SK-N-SH (cell line): ENCODE measurements around the gene SP3. TPM values are rescaled to one million over a fixed set of nuclear protein-coding genes. Genes with fewer than 3 reads are reported as not detected.
"Not testable (repeated sequence)": the region's sequence is repeated elsewhere in the genome, so short reads cannot be mapped to it uniquely, and the experiment has no call there.

ENCODE experiments used
- CTCF ChIA-PET: fragments of 300-600, 350-600 bp; formaldehyde crosslinking; extraction: SDS; loops from one replicate; lab custom pipeline; 2021; lab: Yijun Ruan, JAX
- POLR2A ChIA-PET: fragments of 350-600 bp; sonication (Branson Sonifier 250); formaldehyde crosslinking; extraction: SDS; loops from one replicate; lab custom pipeline; 2020; ENCODE audit warnings: antibody characterized with exemption, inconsistent platforms; lab: Yijun Ruan, JAX
- DNase-seq: peaks from one replicate; pipeline ENCODE4 v3.0.0; 2012
- H2AFZ ChIP-seq: fragments of 200-600 bp; sonication (generic); 2 replicates; pipeline ENCODE4 v1.8.1; 2016; ENCODE audit warnings: antibody characterized with exemption, mild to moderate bottlenecking, low read depth
- H3F3A ChIP-seq: fragments of 200-600 bp; sonication (generic); replicated peaks from 2 replicates; pipeline ENCODE3; 2016; ENCODE audit warnings: antibody characterized with exemption, mild to moderate bottlenecking; ENCODE audit not compliant: insufficient read depth
- H3K27ac ChIP-seq, 2 experiments: fragments of 200-500 bp in 1 of 2; fragments of 200-600 bp in 1 of 2; sonication (Bioruptor generic) in 1 of 2; sonication (generic), shearing (Covaris generic) in 1 of 2; 2 replicates each; pipeline versions ENCODE4 v1.5.1 to v1.6.1; 2014 to 2016; ENCODE audit warnings: low read depth in 2 of 2, inconsistent platforms in 1 of 2, low read length in 1 of 2, mild to moderate bottlenecking in 1 of 2, mixed read lengths in 1 of 2
- H3K27me3 ChIP-seq: fragments of 200-600 bp; sonication (generic), shearing (Covaris generic); 2 replicates; pipeline ENCODE4 v1.6.1; 2016; ENCODE audit warnings: mixed run types; ENCODE audit not compliant: insufficient read depth
- H3K36me3 ChIP-seq, 2 experiments: fragments of 200-500 bp in 1 of 2; fragments of 200-600 bp in 1 of 2; sonication (Bioruptor generic) in 1 of 2; sonication (generic) in 1 of 2; replicated peaks in 1 of 2; 2 replicates each; pipeline versions ENCODE3 to v1.5.1; 2014 to 2016; ENCODE audit warnings: low read length in 1 of 2, mild to moderate bottlenecking in 1 of 2; ENCODE audit not compliant: insufficient read depth in 2 of 2, control insufficient read depth in 1 of 2
- H3K4me1 ChIP-seq, 2 experiments: fragments of 200-500 bp in 1 of 2; fragments of 200-600 bp in 1 of 2; sonication (Bioruptor generic) in 1 of 2; sonication (generic), shearing (Covaris generic) in 1 of 2; 2 replicates each; pipeline versions ENCODE4 v1.5.1 to v1.6.1; 2014 to 2016; ENCODE audit warnings: low read depth in 1 of 2, low read length in 1 of 2, mixed run types in 1 of 2; ENCODE audit not compliant: insufficient read depth in 2 of 2, control insufficient read depth in 1 of 2
- H3K4me2 ChIP-seq: fragments of 200-600 bp; sonication (generic), shearing (Covaris generic); 2 replicates; pipeline ENCODE4 v1.6.1; 2017; ENCODE audit warnings: mixed run types
- H3K4me3 ChIP-seq, 2 experiments: fragments of 200-500 bp in 1 of 2; fragments of 200-600 bp in 1 of 2; sonication (Bioruptor generic) in 1 of 2; sonication (generic), shearing (Covaris generic) in 1 of 2; 2 replicates each; pipeline versions ENCODE4 v1.5.1 to v1.8.1; 2014 to 2016; ENCODE audit warnings: low read depth in 2 of 2, inconsistent platforms in 1 of 2, low read length in 1 of 2, mild to moderate bottlenecking in 1 of 2, mixed read lengths in 1 of 2, moderate library complexity in 1 of 2
- H3K79me2 ChIP-seq: fragments of 200-600 bp; sonication (generic); 2 replicates; pipeline ENCODE4 v1.8.1; 2017; ENCODE audit warnings: mild to moderate bottlenecking; ENCODE audit not compliant: insufficient read depth
- H3K9ac ChIP-seq: fragments of 200-600 bp; sonication (generic); 2 replicates; pipeline ENCODE4 v1.6.1; 2017; ENCODE audit warnings: mixed run types
- H3K9me2 ChIP-seq: fragments of 200-600 bp; sonication (generic); 2 replicates; pipeline ENCODE4 v1.6.1; 2017; ENCODE audit warnings: mixed run types
- H3K9me3 ChIP-seq: fragments of 200-600 bp; sonication (generic); 2 replicates; pipeline ENCODE4 v1.6.1; 2017; ENCODE audit warnings: mixed run types, mild to moderate bottlenecking, moderate library complexity
- H4K20me1 ChIP-seq: fragments of 200-600 bp; sonication (generic); 2 replicates; pipeline ENCODE4 v1.6.1; 2017; ENCODE audit warnings: mild to moderate bottlenecking, mixed run types; ENCODE audit not compliant: insufficient read depth
- ELF1 ChIP-seq: IDR thresholded peaks from 2 replicates; pipeline ENCODE4 v1.4.0; 2012
- EP300 ChIP-seq, 2 experiments: IDR thresholded peaks; 2 replicates each; pipeline versions ENCODE4 v1.4.0 to v1.6.1; 2012; ENCODE audit warnings: borderline replicate concordance in 1 of 2, low read depth in 1 of 2, low read length in 1 of 2
- FOXJ3 ChIP-seq: sonication (generic); formaldehyde crosslinking; IDR thresholded peaks from 2 replicates; pipeline ENCODE4 v1.5.1; 2020; ENCODE audit warnings: mild to moderate bottlenecking, missing genetic modification reagents
- FOXM1 ChIP-seq: IDR thresholded peaks from 2 replicates; pipeline ENCODE4 v1.4.0; 2012; ENCODE audit warnings: low read depth, mild to moderate bottlenecking
- GABPA ChIP-seq: IDR thresholded peaks from 2 replicates; pipeline ENCODE4 v1.4.0; 2012; ENCODE audit warnings: low read depth, mild to moderate bottlenecking
- GATA2 ChIP-seq: sonication (generic); formaldehyde crosslinking; IDR thresholded peaks from 2 replicates; pipeline ENCODE4 v1.5.0; 2020; ENCODE audit warnings: mild to moderate bottlenecking, missing genetic modification reagents
- NFIC ChIP-seq: IDR thresholded peaks from 2 replicates; pipeline ENCODE4 v1.4.0; 2012; ENCODE audit warnings: borderline replicate concordance
- RXRA ChIP-seq: IDR thresholded peaks from 2 replicates; pipeline ENCODE4 v1.4.0; 2012; ENCODE audit warnings: low read depth, mild to moderate bottlenecking, borderline replicate concordance
- SMC3 ChIP-seq: IDR thresholded peaks from 2 replicates; pipeline ENCODE4 v1.6.1; 2012; ENCODE audit warnings: low read depth, low read length, improper control_type of control experiment
- TAF1 ChIP-seq: IDR thresholded peaks from 2 replicates; pipeline ENCODE4 v1.6.1; 2012; ENCODE audit warnings: low read depth, mild to moderate bottlenecking, low read length, moderate library complexity, borderline replicate concordance
- TEAD4 ChIP-seq: IDR thresholded peaks from 2 replicates; pipeline ENCODE4 v1.4.0; 2012; ENCODE audit warnings: mild to moderate bottlenecking, borderline replicate concordance; ENCODE audit not compliant: insufficient read depth
- WGBS: methylation state at CpG from one replicate; pipeline ENCODE4 v1.1.6; 2017; ENCODE audit warnings: low lambda C conversion rate; 5-methylcytosine and 5-hydroxymethylcytosine counted together
- polyA plus RNA-seq, 3 experiments: library from polyadenylated mRNA; depleted of rRNA; stranded (reverse); fragments of >200 nt; gene quantifications; 2 replicates each; pipeline ENCODE4 v1.2.3, GENCODE V29; 2012
- TF ChIP-seq, protein P1 (sequence below): IDR thresholded peaks from 2 replicates; pipeline ENCODE4 v1.6.1; 2012; ENCODE audit warnings: mild to moderate bottlenecking, low read depth, low read length, moderate library complexity
- TF ChIP-seq, protein P2 (sequence below): IDR thresholded peaks from 2 replicates; pipeline ENCODE4 v1.4.0; 2012; ENCODE audit warnings: low read depth, borderline replicate concordance

Gene SP3
- polyA plus RNA-seq, 1 of the 3 experiments (the other 2 are of a cell fraction), result 23.1 TPM

DNA sequence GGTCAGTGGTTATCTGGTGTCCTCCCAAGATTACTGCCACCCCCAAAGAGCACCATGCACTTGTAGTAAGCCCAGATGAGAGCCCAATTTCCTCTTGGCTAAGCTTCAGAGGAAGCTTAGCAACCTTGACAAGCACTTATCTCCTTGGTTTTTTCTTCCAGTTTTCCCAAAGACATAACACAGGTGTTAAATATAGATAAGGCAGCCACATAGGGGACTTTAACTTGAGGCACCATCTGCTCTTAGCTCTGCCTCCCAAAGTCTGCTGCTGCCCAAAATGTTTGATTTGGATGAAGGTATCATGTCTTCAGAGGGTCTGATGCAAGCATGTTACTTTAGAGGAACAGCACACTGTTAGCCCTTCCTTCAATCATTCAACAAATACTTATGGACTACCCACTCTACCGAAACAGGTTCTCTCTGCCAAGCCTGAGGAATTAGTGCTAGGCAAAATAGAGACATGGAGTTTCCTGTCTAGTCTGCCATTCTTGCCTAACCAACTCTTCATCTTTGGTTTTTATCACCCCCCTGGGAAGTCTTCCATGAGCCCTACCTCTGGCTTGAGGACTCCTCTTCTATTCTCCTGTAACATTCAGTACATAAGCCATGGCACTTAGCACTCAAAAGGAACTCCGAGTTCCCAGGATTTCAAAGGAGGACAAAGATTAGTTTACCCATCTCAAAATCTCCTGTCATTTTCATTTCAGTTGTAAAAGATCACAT lies 73.7 kb downstream of the SP3 start (continued):
- TF ChIP-seq, protein P1, sequence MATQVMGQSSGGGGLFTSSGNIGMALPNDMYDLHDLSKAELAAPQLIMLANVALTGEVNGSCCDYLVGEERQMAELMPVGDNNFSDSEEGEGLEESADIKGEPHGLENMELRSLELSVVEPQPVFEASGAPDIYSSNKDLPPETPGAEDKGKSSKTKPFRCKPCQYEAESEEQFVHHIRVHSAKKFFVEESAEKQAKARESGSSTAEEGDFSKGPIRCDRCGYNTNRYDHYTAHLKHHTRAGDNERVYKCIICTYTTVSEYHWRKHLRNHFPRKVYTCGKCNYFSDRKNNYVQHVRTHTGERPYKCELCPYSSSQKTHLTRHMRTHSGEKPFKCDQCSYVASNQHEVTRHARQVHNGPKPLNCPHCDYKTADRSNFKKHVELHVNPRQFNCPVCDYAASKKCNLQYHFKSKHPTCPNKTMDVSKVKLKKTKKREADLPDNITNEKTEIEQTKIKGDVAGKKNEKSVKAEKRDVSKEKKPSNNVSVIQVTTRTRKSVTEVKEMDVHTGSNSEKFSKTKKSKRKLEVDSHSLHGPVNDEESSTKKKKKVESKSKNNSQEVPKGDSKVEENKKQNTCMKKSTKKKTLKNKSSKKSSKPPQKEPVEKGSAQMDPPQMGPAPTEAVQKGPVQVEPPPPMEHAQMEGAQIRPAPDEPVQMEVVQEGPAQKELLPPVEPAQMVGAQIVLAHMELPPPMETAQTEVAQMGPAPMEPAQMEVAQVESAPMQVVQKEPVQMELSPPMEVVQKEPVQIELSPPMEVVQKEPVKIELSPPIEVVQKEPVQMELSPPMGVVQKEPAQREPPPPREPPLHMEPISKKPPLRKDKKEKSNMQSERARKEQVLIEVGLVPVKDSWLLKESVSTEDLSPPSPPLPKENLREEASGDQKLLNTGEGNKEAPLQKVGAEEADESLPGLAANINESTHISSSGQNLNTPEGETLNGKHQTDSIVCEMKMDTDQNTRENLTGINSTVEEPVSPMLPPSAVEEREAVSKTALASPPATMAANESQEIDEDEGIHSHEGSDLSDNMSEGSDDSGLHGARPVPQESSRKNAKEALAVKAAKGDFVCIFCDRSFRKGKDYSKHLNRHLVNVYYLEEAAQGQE, result no peak
- TF ChIP-seq TAF1, result no peak
- no peak for TF ChIP-seq EP300 (IDR thresholded peaks at IDR 0.05; ENCODE audit: borderline replicate concordance in 1 of 2, low read depth in 1 of 2, low read length in 1 of 2)
- TF ChIP-seq FOXM1, result no peak
- no peak for TF ChIP-seq TEAD4

DNA sequence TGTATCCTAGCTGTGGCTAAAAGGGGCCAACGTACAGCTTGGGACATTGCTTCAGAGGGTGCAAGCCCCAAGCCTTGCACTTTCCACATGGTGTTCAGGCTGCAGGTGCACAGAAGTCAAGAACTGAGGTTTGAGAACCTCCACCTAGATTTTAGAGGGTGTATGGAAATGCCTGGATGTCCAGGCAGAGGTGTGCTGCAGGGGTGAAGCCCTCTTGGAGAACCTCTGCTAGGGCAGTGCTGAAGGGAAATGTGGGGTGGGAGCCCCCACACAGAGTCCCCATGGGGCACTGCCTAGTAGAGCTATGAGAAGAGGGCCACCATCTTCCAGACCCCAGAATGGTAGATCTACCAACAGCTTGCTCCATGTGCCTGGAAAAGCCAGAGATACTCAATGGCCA lies 75.7 kb downstream of the SP3 start:
- WGBS, result 11% methylated on average over 1 of the region's 1 CpG
- POLR2A ChIA-PET, result not testable (repeated sequence)

DNA sequence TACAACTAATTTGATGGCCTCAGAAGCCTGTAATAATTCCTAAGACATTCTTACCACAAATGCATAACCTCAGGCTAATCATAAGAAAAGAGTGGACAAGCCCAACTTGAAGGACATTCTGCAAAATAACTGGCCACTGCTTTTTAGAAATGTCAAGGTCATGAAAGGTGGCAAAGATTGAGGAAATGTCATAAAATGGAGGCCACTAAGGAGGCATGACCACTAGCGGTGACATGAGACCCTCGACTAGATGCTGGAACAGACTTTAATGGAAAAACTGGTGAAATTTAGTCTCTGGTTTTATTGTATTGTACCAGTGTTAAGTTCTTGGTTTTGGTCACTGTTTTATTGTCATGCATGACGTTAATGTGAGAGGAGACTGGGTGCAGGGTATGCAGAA lies 78.6 kb downstream of the SP3 start:
- no peaks in the 10 kb centered on the region for H3K9me3 ChIP-seq

More for the DNA sequence above, 75.7 kb downstream of the SP3 start:
- H3K36me3 ChIP-seq, H3K9me3 ChIP-seq, H2AFZ ChIP-seq, H3K9me2 ChIP-seq, H4K20me1 ChIP-seq, CTCF ChIA-PET, H3K79me2 ChIP-seq, DNase-seq, H3K4me2 ChIP-seq, H3K27me3 ChIP-seq, H3K9ac ChIP-seq, H3F3A ChIP-seq, H3K4me1 ChIP-seq, H3K4me3 ChIP-seq, H3K27ac ChIP-seq: not testable (repeated sequence)

More for the DNA sequence above, 78.6 kb downstream of the SP3 start:
- Histone ChIP-seq H3K36me3 (no peaks in the 10 kb centered on the region), H3K79me2 (no peaks in the 10 kb centered on the region), H3K9ac (no peak overlapping the region), H3K27me3 (no peaks in the 10 kb centered on the region), H3F3A (no peaks in the 10 kb centered on the region), H3K4me2 (no peak overlapping the region), H2AFZ (no peak overlapping the region), H3K27ac (no peak overlapping the region), H4K20me1 (no peaks in the 10 kb centered on the region), H3K4me3 (no peak overlapping the region), H3K4me1 (peaks cover 0 to under 1% of the 10 kb centered on the region in 2 experiments; a peak in 1 of 4 replicates), H3K9me2 (no peaks in the 10 kb centered on the region)
- TF ChIP-seq, protein P2, sequence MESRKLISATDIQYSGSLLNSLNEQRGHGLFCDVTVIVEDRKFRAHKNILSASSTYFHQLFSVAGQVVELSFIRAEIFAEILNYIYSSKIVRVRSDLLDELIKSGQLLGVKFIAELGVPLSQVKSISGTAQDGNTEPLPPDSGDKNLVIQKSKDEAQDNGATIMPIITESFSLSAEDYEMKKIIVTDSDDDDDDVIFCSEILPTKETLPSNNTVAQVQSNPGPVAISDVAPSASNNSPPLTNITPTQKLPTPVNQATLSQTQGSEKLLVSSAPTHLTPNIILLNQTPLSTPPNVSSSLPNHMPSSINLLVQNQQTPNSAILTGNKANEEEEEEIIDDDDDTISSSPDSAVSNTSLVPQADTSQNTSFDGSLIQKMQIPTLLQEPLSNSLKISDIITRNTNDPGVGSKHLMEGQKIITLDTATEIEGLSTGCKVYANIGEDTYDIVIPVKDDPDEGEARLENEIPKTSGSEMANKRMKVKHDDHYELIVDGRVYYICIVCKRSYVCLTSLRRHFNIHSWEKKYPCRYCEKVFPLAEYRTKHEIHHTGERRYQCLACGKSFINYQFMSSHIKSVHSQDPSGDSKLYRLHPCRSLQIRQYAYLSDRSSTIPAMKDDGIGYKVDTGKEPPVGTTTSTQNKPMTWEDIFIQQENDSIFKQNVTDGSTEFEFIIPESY, result no peak
- TF ChIP-seq FOXJ3 (CRISPR knock-in tag) (no peak), SMC3 (no peak), NFIC (no peak), GABPA (no peak), RXRA (no peak), ELF1 (no peak), GATA2 (CRISPR knock-in tag) (no peak), TEAD4 (no peak)
- 45% methylated on average over 3 of the region's 3 CpGs for WGBS
- DNase-seq, result no peak
- ChIA-PET POLR2A (no interaction called here), CTCF (interaction anchor here (1.2 kb wide), 2 partner anchors 10 to 16 kb away, joined by 3 read pairs; no protein-coding TSS in a partner anchor)
